WTC11 (cell line): Measurements from ENCODE around the gene SEMA4G. TPM values are rescaled to one million over a fixed set of nuclear protein-coding genes. Genes with fewer than 3 reads are reported as not detected.

Experiments
- ATAC-seq: fragments of 200-7000 bp; cut with Tn5 transposase; 2 replicates; pipeline ENCODE4 v1.10.0; 2021; ENCODE audit warnings: mild to moderate bottlenecking, moderate library complexity
- CTCF ChIA-PET: fragments of 300-600 bp; sonication (Branson Sonifier 250); formaldehyde crosslinking; loops from one replicate; lab custom pipeline; 2021; ENCODE audit warnings: antibody characterized with exemption; lab: Charles Lee
- POLR2A ChIA-PET: fragments of 350-600 bp; sonication (Branson Sonifier 250); formaldehyde crosslinking; loops from one replicate; lab custom pipeline; 2021; ENCODE audit warnings: antibody characterized with exemption; lab: Charles Lee
- DNase-seq: peaks from one replicate; pipeline ENCODE4 v3.0.0; 2021; ENCODE audit warnings: low spot score
- H3K27ac Mint-ChIP-seq: 2 replicates; pipeline ENCODE4 v1.8.0; 2021; ENCODE audit warnings: mixed read lengths
- H3K27me3 Mint-ChIP-seq: 2 replicates; pipeline ENCODE4 v1.8.0; 2021; ENCODE audit warnings: low read depth, mild to moderate bottlenecking, moderate library complexity, mixed read lengths
- H3K36me3 Mint-ChIP-seq: 2 replicates; pipeline ENCODE4 v1.8.0; 2021; ENCODE audit warnings: mixed read lengths
- H3K4me1 Mint-ChIP-seq: 2 replicates; pipeline ENCODE4 v1.8.0; 2022; ENCODE audit warnings: mixed read lengths
- H3K4me3 Mint-ChIP-seq: 2 replicates; pipeline ENCODE4 v1.8.0; 2021; ENCODE audit warnings: mild to moderate bottlenecking, moderate library complexity, mixed read lengths
- H3K9me3 Mint-ChIP-seq: 2 replicates; pipeline ENCODE4 v1.8.0; 2021; ENCODE audit warnings: mixed read lengths
- FOXJ3 ChIP-seq: sonication (generic); formaldehyde crosslinking; IDR thresholded peaks from 2 replicates; pipeline ENCODE4 v1.9.0; 2021; ENCODE audit warnings: missing genetic modification reagents, mild to moderate bottlenecking, borderline replicate concordance
- GRHL2 ChIP-seq: fragments of 250-450 bp; sonication (Bioruptor Pico); IDR thresholded peaks from 2 replicates; pipeline ENCODE4 v1.8.0; 2022; ENCODE audit warnings: mild to moderate bottlenecking, moderate library complexity; ENCODE audit not compliant: insufficient replicate concordance, severe bottlenecking
- MXD4 ChIP-seq: fragments of 250-450 bp; sonication (Bioruptor Pico); IDR thresholded peaks from 2 replicates; pipeline ENCODE4 v1.8.0; 2021; ENCODE audit warnings: mild to moderate bottlenecking, moderate library complexity, borderline replicate concordance
- TP53 ChIP-seq: sonication (generic); formaldehyde crosslinking; IDR thresholded peaks from 2 replicates; pipeline ENCODE4 v1.8.1; 2023; ENCODE audit warnings: mild to moderate bottlenecking, missing genetic modification reagents
- ZNF263 ChIP-seq: sonication (generic); formaldehyde crosslinking; IDR thresholded peaks from 2 replicates; pipeline ENCODE4 v1.8.1; 2022; ENCODE audit warnings: low read depth, mild to moderate bottlenecking, moderate library complexity, missing genetic modification reagents
- total RNA-seq: library from RNA; stranded (reverse); gene quantifications from 3 replicates; pipeline ENCODE4 v1.2.3, GENCODE V29; 2021
- TF ChIP-seq, protein P1 (sequence below): fragments of 250-450 bp; sonication (Bioruptor Pico); IDR thresholded peaks from 2 replicates; pipeline ENCODE4 v1.9.0; 2021; ENCODE audit warnings: moderate library complexity, mild to moderate bottlenecking, inconsistent platforms, borderline replicate concordance
- TF ChIP-seq, protein P2 (sequence below): sonication (generic); formaldehyde crosslinking; IDR thresholded peaks from 2 replicates; pipeline ENCODE4 v1.8.0; 2022; ENCODE audit warnings: mild to moderate bottlenecking, missing genetic modification reagents
- TF ChIP-seq, protein P3 (sequence below): sonication (generic); formaldehyde crosslinking; IDR thresholded peaks from 2 replicates; pipeline ENCODE4 v1.8.1; 2023; ENCODE audit warnings: mild to moderate bottlenecking, missing genetic modification reagents, moderate library complexity
- TF ChIP-seq, protein P4 (sequence below): sonication (generic); formaldehyde crosslinking; IDR thresholded peaks from 2 replicates; pipeline ENCODE4 v1.8.1; 2022; ENCODE audit warnings: mild to moderate bottlenecking, moderate library complexity, missing genetic modification reagents
- TF ChIP-seq, protein P5 (sequence below): sonication (generic); formaldehyde crosslinking; IDR thresholded peaks from 2 replicates; pipeline ENCODE4 v1.8.1; 2023; ENCODE audit warnings: mild to moderate bottlenecking, missing genetic modification reagents
- TF ChIP-seq, protein P6 (sequence below): sonication (generic); formaldehyde crosslinking; IDR thresholded peaks from 2 replicates; pipeline ENCODE4 v1.8.0; 2023; ENCODE audit warnings: missing genetic modification reagents, mild to moderate bottlenecking, borderline replicate concordance
- TF ChIP-seq, protein P7 (sequence below): sonication (generic); formaldehyde crosslinking; IDR thresholded peaks from 2 replicates; pipeline ENCODE4 v1.8.0; 2022; ENCODE audit warnings: missing genetic modification reagents
- TF ChIP-seq, protein P8 (sequence below): sonication (generic); formaldehyde crosslinking; IDR thresholded peaks from 2 replicates; pipeline ENCODE4 v1.8.1; 2023; ENCODE audit warnings: mild to moderate bottlenecking, missing genetic modification reagents, borderline replicate concordance

The SEMA4G gene
- total RNA-seq, 1 experiment from 2014 or later, result 11.8 TPM

DNA sequence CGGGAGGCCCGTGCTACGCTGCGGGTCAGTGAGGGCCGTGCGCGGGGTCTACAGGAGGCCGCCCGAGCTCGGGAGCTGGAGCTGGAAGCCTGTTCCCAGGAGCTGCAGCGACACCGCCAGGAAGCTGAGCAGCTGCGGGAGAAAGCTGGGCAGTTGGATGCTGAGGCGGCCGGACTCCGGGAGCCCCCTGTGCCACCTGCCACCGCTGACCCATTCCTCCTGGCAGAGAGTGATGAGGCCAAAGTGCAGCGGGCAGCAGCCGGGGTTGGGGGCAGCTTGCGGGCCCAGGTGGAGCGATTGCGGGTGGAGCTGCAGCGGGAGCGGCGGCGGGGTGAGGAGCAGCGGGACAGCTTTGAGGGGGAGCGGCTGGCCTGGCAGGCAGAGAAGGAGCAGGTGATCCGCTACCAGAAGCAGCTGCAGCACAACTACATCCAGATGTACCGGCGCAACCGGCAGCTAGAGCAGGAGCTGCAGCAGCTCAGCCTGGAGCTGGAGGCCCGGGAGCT lies 37.3 kb downstream of the SEMA4G start:
- DNase-seq, result no peak
- ChIA-PET CTCF (interaction anchor here (0.9 to 7.2 kb wide), 5 partner anchors 10 to 155 kb away, joined by 3 to 273 read pairs (median 6); partner anchors contain the start of genes LZTS2 and SEMA4G), POLR2A (interaction anchor here (1.1 kb wide), 1 partner anchor 10 kb away, joined by 3 read pairs; no protein-coding TSS in a partner anchor)
- no peak overlapping the region for H3K4me3 Mint-ChIP-seq
- H3K27me3 Mint-ChIP-seq, result no peaks in the 10 kb centered on the region
- ATAC-seq, result no peak
- H3K27ac Mint-ChIP-seq, result no peak overlapping the region
- peaks cover 13% of the 10 kb centered on the region for H3K36me3 Mint-ChIP-seq
- peaks cover 13% of the 10 kb centered on the region for H3K4me1 Mint-ChIP-seq
- TF ChIP-seq, protein P1, sequence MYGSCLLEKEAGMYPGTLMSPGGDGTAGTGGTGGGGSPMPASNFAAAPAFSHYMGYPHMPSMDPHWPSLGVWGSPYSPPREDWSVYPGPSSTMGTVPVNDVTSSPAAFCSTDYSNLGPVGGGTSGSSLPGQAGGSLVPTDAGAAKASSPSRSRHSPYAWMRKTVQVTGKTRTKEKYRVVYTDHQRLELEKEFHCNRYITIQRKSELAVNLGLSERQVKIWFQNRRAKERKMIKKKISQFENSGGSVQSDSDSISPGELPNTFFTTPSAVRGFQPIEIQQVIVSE (CRISPR knock-in tag), result no peak
- no peaks in the 10 kb centered on the region for H3K9me3 Mint-ChIP-seq

DNA sequence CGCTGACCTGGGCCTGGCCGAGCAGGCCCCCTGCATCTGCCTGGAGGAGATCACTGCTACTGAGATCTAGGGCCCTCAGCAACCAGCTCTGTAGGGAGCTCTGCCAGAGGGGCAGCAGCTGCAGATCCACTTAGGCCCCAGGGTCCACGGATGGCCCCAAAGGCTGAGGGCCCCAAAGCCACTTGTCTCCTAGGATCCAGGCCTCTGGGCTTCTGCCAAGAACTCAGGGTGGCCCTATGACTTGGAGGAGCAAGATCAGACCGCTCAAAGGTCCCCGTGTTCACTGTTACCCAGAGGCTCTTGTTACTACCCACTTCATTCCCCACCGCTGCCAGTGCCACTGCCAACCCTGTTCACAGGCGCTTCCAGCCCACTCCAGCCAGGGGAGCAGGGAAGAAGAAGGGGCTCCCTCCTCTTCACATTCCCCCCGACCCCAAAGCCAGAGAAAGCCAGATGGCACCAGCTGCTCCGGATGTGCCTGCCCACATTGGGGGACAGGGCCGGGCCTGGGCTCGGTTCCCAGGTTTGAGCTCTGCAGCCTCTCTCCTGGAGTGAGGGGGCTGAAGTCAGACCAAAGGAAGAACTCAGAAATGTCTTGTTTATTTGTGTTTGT lies 37.9 kb downstream of the SEMA4G start:
- H3K27me3 Mint-ChIP-seq, result no peaks in the 10 kb centered on the region
- H3K36me3 Mint-ChIP-seq, result peaks cover 13% of the 10 kb centered on the region
- H3K27ac Mint-ChIP-seq, result no peak overlapping the region
- no peak overlapping the region for H3K4me3 Mint-ChIP-seq
- peaks cover 13% of the 10 kb centered on the region for H3K4me1 Mint-ChIP-seq
- H3K9me3 Mint-ChIP-seq, result no peaks in the 10 kb centered on the region
- ChIA-PET CTCF (interaction anchor here (0.9 to 7.2 kb wide), 6 partner anchors 10 to 154 kb away, joined by 3 to 273 read pairs (median 6); partner anchors contain the start of genes LZTS2 and SEMA4G), POLR2A (interaction anchor here (1.1 to 1.3 kb wide), 2 partner anchors 8 to 10 kb away, joined by 3 to 5 read pairs; partner anchors contain the start of gene LZTS2)
- DNase-seq, result no peak
- no peak for ATAC-seq
- TF ChIP-seq, protein P2, sequence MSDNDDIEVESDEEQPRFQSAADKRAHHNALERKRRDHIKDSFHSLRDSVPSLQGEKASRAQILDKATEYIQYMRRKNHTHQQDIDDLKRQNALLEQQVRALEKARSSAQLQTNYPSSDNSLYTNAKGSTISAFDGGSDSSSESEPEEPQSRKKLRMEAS (CRISPR knock-in tag), result no peak
- TF ChIP-seq, protein P3, sequence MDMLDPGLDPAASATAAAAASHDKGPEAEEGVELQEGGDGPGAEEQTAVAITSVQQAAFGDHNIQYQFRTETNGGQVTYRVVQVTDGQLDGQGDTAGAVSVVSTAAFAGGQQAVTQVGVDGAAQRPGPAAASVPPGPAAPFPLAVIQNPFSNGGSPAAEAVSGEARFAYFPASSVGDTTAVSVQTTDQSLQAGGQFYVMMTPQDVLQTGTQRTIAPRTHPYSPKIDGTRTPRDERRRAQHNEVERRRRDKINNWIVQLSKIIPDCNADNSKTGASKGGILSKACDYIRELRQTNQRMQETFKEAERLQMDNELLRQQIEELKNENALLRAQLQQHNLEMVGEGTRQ (CRISPR knock-in tag), result no peak
- TF ChIP-seq FOXJ3 (CRISPR knock-in tag), result no peak
- TF ChIP-seq MXD4 (CRISPR knock-in tag), result no peak
- TF ChIP-seq, protein P4, sequence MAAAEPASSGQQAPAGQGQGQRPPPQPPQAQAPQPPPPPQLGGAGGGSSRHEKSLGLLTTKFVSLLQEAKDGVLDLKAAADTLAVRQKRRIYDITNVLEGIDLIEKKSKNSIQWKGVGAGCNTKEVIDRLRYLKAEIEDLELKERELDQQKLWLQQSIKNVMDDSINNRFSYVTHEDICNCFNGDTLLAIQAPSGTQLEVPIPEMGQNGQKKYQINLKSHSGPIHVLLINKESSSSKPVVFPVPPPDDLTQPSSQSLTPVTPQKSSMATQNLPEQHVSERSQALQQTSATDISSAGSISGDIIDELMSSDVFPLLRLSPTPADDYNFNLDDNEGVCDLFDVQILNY (CRISPR knock-in tag), result no peak
- TF ChIP-seq ZNF263 (CRISPR knock-in tag), result no peak
- TF ChIP-seq, protein P5, sequence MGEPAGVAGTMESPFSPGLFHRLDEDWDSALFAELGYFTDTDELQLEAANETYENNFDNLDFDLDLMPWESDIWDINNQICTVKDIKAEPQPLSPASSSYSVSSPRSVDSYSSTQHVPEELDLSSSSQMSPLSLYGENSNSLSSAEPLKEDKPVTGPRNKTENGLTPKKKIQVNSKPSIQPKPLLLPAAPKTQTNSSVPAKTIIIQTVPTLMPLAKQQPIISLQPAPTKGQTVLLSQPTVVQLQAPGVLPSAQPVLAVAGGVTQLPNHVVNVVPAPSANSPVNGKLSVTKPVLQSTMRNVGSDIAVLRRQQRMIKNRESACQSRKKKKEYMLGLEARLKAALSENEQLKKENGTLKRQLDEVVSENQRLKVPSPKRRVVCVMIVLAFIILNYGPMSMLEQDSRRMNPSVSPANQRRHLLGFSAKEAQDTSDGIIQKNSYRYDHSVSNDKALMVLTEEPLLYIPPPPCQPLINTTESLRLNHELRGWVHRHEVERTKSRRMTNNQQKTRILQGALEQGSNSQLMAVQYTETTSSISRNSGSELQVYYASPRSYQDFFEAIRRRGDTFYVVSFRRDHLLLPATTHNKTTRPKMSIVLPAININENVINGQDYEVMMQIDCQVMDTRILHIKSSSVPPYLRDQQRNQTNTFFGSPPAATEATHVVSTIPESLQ (CRISPR knock-in tag), result no peak
- TF ChIP-seq, protein P6, sequence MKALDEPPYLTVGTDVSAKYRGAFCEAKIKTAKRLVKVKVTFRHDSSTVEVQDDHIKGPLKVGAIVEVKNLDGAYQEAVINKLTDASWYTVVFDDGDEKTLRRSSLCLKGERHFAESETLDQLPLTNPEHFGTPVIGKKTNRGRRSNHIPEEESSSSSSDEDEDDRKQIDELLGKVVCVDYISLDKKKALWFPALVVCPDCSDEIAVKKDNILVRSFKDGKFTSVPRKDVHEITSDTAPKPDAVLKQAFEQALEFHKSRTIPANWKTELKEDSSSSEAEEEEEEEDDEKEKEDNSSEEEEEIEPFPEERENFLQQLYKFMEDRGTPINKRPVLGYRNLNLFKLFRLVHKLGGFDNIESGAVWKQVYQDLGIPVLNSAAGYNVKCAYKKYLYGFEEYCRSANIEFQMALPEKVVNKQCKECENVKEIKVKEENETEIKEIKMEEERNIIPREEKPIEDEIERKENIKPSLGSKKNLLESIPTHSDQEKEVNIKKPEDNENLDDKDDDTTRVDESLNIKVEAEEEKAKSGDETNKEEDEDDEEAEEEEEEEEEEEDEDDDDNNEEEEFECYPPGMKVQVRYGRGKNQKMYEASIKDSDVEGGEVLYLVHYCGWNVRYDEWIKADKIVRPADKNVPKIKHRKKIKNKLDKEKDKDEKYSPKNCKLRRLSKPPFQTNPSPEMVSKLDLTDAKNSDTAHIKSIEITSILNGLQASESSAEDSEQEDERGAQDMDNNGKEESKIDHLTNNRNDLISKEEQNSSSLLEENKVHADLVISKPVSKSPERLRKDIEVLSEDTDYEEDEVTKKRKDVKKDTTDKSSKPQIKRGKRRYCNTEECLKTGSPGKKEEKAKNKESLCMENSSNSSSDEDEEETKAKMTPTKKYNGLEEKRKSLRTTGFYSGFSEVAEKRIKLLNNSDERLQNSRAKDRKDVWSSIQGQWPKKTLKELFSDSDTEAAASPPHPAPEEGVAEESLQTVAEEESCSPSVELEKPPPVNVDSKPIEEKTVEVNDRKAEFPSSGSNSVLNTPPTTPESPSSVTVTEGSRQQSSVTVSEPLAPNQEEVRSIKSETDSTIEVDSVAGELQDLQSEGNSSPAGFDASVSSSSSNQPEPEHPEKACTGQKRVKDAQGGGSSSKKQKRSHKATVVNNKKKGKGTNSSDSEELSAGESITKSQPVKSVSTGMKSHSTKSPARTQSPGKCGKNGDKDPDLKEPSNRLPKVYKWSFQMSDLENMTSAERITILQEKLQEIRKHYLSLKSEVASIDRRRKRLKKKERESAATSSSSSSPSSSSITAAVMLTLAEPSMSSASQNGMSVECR (CRISPR knock-in tag), result no peak
- TF ChIP-seq TP53 (CRISPR knock-in tag), result no peak
- TF ChIP-seq, protein P7, sequence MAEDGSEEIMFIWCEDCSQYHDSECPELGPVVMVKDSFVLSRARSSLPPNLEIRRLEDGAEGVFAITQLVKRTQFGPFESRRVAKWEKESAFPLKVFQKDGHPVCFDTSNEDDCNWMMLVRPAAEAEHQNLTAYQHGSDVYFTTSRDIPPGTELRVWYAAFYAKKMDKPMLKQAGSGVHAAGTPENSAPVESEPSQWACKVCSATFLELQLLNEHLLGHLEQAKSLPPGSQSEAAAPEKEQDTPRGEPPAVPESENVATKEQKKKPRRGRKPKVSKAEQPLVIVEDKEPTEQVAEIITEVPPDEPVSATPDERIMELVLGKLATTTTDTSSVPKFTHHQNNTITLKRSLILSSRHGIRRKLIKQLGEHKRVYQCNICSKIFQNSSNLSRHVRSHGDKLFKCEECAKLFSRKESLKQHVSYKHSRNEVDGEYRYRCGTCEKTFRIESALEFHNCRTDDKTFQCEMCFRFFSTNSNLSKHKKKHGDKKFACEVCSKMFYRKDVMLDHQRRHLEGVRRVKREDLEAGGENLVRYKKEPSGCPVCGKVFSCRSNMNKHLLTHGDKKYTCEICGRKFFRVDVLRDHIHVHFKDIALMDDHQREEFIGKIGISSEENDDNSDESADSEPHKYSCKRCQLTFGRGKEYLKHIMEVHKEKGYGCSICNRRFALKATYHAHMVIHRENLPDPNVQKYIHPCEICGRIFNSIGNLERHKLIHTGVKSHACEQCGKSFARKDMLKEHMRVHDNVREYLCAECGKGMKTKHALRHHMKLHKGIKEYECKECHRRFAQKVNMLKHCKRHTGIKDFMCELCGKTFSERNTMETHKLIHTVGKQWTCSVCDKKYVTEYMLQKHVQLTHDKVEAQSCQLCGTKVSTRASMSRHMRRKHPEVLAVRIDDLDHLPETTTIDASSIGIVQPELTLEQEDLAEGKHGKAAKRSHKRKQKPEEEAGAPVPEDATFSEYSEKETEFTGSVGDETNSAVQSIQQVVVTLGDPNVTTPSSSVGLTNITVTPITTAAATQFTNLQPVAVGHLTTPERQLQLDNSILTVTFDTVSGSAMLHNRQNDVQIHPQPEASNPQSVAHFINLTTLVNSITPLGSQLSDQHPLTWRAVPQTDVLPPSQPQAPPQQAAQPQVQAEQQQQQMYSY (CRISPR knock-in tag), result no peak
- TF ChIP-seq, protein P8, sequence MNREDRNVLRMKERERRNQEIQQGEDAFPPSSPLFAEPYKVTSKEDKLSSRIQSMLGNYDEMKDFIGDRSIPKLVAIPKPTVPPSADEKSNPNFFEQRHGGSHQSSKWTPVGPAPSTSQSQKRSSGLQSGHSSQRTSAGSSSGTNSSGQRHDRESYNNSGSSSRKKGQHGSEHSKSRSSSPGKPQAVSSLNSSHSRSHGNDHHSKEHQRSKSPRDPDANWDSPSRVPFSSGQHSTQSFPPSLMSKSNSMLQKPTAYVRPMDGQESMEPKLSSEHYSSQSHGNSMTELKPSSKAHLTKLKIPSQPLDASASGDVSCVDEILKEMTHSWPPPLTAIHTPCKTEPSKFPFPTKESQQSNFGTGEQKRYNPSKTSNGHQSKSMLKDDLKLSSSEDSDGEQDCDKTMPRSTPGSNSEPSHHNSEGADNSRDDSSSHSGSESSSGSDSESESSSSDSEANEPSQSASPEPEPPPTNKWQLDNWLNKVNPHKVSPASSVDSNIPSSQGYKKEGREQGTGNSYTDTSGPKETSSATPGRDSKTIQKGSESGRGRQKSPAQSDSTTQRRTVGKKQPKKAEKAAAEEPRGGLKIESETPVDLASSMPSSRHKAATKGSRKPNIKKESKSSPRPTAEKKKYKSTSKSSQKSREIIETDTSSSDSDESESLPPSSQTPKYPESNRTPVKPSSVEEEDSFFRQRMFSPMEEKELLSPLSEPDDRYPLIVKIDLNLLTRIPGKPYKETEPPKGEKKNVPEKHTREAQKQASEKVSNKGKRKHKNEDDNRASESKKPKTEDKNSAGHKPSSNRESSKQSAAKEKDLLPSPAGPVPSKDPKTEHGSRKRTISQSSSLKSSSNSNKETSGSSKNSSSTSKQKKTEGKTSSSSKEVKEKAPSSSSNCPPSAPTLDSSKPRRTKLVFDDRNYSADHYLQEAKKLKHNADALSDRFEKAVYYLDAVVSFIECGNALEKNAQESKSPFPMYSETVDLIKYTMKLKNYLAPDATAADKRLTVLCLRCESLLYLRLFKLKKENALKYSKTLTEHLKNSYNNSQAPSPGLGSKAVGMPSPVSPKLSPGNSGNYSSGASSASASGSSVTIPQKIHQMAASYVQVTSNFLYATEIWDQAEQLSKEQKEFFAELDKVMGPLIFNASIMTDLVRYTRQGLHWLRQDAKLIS (CRISPR knock-in tag), result no peak
- TF ChIP-seq GRHL2 (CRISPR knock-in tag), result no peak
